Measurements from ENCODE around the gene ATG10.
"Not testable (repeated sequence)": the region's sequence is repeated elsewhere in the genome, so short reads cannot be mapped to it uniquely, and the experiment has no call there.

Gene ATG10

DNA sequence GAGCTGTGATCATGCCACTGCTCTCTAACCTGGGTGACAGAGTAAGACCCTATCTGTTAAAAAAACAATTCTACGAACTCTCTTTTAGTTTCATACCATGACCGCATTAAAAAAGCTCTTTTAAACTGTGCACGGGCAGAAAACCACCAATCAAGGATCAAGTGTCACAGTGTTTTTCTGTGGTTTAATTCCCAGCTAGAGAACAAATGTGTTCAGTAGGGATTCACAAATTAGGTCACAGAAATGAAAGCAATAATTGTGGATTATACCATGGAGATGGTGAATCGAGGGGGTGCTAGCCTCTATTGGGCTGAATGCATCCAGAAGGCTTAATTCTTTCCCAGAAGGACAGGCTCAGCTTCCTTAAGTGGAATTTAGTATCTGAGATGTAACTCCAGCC lies 79.1 kb downstream of the ATG10 start:
- DNase-seq, result no peak

DNA sequence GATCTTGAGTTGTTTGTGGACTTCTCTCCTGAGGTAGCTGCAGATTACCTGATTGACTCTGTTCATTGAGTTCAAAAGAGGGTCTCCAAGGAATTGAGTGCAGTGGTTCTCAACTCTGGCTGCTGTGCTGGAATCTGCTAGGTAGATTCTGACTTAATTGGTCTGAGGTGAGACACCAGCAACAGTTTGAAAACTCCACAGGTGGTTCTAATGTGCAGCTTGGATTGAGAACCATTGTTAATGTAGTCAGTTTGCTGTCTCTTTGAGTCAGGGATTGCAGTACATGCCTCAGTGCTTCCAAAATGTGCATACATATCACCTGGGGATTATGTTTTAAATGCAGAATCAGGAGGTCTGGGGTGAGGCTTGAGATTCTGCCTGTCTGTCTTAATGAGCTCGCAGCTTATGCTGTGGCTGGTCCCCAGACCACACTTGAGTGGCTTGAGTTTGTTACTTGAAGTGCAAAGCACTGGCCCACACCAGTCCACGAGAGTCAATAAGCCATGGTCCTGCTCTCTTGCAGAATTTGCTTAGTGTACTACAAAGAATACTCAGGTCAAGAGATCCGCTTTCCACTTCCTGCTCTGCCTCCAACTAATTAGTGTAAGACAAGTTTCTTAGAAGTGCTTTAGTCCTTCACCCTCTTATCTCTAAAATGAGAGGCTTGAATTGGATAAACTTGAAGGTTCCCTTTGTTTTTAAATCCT lies 82.3 kb downstream of the ATG10 start:
- DNase-seq, result no peak

DNA sequence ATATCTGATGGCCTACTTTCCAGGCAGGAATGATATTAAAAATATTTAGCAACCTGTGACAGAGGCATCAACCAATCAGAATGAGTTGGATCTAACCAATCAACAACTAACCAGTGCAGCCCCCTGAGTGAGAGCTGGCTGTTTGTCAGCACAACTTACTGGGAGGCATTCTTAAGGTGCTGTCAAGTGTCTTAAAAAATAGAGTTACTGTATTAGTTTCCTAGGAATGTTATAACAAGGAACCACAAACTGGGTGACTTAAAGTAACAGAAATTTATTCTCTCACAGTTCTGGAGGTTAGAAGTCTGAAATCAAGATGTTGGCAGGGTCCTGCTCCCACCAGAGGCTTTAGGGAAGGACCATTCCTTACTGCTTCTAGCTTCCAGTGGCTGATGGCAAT lies 85.2 kb downstream of the ATG10 start:
- DNase-seq, result no peak

DNA sequence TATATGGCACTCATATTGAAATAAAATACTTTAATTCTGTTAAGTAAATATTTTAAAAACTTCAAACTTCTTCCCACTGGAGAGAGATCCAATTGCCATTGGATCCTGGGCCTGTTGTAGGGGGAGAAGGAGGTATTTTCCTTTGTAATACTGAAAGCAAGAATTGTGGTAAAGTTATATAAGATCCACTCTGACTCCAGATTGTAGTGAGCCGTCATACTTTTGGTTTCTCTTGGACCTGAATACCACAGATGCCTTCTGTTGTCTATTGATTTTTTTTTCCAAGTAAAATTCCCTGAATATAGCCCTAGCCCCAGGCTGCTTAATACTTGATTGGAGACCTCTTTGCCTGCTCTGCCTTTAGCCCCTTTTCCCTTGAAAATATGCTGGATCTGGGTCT lies 86.9 kb downstream of the ATG10 start:
- DNase-seq, result no peak

DNA sequence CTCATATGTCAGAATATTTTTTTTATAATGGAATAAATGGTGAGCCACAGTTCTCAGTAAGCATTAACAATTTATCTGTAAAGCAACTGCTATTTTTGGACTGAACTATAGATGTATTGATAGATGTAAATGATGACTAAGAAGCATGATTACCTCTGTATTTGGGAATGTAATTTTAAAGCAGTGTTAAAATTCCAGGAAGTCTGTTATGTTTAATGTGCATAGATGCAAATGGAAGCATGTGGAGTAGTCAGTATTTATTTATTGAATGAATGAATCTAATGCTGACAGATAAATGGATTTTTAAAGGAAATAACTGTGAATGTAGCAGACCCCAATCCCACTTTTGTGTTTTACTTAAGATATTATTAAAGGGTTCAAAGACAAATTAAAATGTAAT lies 95.0 kb downstream of the ATG10 start:
- no peak for DNase-seq

DNA sequence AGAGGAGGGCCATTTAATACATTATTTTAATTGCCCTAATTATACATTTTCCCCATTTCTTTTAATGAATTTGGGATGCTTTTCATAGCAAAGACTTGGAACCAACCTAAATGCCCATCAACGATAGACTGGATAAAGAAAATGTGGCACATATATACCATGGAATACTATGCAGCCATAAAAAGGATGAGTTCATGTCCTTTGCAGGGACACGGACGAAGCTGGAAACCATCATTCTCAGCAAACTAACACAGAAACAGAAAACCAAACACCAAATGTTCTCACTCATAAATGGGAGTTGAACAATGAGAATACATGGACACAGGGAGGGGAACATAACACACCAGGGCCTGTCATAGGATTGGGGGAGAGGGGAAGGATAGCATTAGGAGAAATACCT lies 96.2 kb downstream of the ATG10 start:
- not testable (repeated sequence) for DNase-seq

DNA sequence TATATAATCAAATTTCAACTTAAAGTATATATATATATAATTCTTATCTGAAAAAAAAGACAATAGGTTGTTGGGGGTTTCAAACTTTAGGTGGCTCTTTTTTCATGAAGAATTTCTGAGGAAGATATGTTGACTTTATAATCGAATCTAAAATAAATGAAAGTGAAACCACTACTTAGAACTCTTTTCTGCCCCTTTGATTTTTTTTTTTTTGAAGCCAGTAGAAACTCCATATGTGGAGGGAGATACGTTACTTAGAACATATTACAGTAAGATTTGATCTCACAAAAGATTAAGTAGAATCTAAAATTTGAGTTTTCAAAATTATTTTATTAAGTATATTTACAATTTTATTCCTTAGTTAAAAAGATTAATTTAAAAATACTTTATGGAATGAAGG lies 96.9 kb downstream of the ATG10 start:
- DNase-seq, result no peak

DNA sequence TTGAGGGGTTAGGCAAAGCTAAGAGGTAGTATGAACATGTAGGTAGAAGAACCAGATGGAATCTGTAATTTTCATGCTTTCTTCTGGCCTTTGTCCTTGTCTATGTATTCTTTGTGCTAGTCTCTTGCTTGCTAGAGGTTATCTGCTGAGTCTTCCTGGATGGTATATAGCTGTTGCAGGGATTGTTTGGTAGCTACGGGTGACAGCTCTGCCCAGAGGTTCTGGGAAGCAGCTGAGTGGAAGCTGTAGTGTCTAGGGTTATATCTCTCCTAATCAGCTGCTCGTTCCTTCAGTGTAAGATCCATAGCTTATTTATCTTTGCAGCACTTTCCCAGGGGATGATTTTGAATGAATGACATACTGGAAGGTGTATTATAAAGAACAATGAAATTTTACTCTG lies 100.3 kb downstream of the ATG10 start:
- DNase-seq, result no peak

DNA sequence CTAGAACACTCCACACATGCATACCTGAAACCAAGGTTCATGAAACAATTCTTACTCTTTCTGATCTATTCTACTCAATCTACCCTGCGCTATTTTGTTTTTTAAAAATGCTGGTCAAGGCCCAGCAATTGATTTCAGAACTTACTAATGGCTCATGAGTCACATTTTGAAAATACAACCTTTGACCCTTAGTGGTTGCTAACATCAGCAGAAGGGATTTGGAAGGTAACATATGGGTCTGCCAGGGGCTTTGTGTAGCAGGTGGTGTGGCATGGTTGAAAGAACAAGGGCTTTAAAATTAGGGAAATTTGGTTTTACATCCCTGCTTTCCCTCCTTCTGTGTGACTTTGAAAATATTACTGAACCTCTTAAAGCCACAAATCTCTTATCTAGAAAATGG lies 101.4 kb downstream of the ATG10 start:
- no peak for DNase-seq

DNA sequence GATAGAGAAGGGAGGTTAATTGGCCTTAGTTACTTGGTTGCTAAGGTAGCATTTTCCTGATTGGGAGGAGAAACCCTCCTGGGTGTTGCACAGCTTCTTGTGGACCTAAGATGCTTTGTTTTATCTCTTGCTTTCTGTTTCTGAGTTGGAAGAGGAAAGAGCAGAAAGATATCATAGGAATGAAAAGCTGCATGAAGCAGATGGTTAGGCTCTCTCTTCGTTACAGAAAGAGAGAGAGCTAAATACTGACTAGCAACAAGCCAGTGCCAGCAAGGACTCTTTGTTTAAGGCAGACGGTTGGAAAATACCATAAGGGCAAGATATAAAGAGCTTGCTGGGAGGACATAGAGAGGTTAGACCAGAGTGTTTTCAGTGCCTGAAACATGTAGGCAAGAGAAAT lies 103.1 kb downstream of the ATG10 start:
- DNase-seq, result no peak

DNA sequence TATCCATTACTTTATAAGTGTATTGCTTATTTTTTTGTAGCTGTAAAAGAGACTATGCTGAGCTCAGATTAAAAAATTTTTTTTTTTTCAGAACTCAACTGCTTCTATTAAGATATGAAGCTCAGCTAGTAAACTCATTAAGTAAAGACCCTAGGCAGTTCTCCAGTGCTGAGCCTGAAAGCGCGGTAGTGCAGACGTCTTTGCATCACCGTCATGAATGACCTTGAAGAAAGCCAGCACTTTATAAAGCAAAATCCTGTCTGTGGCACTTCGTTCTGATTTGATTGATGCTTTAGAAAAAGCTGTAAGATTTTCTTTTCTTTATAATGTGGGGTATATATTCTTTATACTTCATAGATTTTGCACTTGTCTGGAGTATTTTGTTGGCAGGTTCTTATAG lies 105.7 kb downstream of the ATG10 start:
- DNase-seq, result no peak

DNA sequence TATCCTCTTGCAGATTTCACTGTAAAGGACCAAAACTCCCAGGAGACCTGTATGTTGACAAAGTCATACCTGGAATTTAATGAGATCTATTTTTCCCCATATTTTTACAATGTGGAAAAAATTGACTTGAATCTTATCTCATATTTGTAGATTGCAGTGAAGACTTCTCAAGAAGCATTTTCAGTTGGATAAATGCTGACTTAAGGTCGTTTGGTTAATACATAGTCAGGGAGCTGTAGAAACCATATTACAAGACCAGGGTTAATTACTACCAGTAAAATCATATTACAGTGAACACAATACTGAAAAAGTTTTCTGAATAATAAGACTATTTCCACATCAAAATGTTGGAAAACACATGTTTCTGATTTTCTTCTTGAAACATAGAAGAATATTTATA lies 119.8 kb downstream of the ATG10 start:
- DNase-seq, result no peak

DNA sequence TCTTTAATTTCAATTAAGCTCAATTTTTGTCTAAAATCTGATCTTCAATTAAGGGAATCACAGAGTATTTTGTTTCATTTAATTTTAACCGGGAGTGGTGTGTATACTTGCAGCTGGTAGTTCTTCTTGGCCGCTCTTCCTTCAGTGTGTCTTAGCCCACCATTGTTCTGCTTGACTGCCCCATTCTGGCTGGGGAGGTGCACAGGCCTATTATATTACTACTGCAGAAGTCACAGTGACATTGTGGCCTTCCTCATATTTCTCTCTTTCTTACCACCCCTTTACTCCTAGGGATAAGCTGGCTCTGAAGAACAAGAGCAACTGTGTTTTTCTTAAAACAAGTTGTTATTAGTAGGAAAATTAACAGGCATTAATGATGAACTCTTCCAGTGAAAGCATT lies 123.7 kb downstream of the ATG10 start:
- no peak for DNase-seq

DNA sequence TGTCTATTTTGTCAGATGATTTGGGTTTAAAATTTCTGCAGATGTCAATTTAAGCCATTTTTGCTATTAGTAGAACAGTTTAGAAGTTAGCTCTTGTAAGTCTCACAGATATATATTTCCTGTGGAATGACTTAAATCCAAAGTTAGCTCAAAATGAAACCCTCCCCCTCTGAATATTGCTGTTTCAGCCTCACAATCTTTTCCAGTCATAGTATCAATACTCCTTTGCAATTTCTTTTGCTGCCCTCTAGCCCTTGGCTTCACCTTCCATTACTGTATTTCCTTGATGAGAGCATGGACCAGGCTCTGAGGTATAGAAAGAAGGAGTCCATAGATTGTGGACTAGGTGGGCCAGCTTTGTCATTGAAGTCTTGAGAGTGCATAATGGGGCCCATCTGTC lies 124.4 kb downstream of the ATG10 start:
- no peak for DNase-seq

DNA sequence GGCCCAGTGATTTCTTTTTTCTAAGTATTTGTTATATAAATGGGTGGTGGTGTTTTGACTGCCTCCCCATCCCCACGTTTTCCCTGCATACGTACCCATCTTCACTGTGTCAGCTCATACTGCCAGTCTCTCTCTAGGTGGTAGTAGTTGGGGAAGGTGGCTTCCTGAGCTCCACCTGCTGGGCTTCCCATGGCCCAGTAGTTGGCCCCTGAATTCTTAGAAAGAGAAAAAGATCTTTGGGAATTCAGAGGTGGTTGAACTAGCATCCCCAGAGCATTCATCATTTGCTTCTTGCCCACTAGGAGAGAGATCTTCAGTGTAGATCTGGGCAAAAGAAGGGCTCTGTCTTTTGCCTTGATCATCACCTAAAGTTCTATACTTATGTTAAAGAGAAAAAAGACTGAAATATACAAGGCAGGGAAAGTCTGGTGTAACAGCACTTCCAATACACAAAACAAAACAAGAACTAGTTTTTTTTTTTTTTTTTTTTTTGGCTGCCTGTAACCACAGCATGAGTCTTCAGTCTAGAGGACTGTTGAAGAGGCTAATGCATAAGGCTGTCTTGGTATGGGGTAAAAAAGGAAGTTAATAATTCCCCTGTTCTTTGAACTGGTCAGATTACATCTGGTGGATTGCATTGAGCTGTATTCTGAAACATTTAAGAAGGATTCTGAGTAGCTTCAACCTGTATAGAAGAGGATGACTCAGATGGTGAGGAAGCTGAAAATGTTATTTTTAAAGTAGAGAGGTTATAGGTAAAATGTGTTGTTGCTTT lies 128.7 kb downstream of the ATG10 start:
- no peak for DNase-seq

DNA sequence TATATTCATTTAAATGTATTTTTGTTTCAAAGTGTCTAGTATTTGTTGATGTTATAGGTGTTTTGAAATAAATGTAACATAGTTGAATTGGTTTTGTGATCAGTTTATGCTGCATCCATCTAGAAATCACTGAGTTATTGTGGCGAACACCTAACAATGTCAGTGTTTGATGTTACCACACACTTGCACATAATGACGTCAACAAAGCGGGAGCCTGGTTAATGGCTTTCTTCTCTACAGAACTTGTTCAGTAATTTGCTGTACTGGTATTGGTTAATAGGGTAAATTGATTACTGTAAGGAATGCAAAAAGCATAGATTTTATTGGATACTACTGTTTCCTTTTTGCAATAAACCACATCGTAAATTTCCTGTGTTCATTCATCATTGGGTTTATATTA lies 133.0 kb downstream of the ATG10 start:
- DNase-seq, result no peak

DNA sequence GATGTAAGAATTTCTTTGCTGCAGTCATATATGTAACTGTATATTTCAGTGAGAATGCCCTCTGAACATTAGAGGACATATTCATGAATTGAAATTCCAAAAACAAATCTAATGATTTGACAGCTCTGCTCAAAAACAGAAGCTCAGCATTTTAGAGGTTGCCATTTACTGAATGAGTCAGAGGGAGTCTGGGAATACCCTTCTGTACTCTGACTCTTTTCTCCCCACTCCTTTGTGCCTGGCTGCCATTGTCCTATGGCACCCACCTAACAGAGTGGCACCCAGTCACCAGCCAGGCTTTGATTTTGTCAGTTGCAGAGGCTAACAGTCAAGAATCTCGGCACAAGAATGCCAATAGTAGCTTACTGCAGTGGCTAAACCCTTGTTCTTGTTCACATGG lies 133.6 kb downstream of the ATG10 start:
- DNase-seq, result no peak

DNA sequence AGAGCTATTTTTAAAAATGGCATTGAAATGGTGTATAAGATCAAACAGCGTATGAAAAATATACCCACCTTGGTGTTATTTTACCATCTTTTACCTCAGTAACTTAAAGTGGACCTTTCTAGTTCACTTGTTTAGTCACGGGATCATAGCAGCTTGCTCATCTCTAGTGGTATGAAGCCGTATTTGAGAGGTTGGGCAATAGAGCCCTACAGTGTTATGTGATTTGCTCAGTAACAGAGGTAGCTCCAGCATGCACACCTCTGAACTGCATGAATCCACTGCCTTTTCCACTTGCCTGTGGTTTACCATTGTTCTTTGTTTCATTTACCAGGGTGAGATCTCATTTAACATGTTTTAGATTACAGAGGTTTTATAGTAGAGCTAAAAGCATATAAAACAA lies 134.4 kb downstream of the ATG10 start:
- DNase-seq, result no peak

DNA sequence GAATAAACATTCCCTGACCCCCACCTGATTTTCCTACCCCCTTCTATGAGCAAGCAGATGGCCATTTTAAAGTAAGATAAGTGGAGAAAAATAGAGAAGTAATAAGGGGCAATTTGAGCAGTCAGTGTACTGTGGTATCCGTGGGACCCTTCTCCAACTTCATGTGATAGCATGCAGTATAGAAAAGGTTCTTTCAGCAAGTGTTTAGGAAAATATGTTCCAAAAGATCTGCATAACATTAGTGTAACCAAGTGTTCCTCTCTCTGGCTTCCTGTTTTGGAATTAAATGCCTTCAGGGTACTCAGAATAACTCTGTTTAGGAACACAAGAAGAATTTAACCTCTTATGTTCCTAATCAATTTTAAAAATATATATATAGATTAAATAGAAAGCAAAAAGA lies 134.9 kb downstream of the ATG10 start:
- peak; percentile 23 for DNase-seq

DNA sequence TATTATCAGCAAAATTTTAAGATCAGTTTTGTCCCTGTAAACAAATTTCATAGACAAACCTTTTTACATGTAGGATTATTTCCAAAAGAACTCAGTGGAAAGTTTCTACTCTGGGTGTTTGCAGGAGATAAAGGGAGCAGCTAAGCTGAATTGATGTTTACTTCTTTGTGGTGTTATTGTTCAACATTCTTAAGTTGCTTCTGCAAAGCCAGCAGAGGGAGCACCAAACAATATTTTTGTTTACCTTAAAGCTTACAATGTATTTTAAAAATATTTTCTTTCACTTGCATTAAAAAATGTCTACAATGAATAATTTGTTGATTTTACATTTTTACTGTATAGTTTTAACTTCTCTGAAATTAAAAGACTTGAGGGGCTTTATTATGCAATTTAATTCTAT lies 135.4 kb downstream of the ATG10 start:
- no peak for DNase-seq

DNA sequence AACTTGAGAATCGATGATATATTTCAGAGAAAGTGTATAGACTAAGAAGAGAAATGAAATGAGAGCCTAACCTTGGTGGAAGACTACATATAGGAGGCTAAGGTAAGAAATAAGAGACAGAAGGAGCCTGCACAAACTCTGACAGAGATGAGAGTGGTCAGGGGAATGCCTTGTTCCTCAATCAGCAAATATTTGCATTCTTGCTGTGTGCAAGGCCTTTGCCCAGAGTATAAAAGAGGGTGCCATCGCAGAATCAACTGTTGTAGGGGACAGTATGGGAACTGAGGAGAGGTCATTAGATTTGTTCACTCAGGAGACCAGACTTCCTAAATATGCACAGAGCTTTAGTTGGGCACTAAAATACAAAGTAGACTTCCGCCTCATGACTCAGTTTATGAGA lies 137.2 kb downstream of the ATG10 start:
- no peak for DNase-seq

DNA sequence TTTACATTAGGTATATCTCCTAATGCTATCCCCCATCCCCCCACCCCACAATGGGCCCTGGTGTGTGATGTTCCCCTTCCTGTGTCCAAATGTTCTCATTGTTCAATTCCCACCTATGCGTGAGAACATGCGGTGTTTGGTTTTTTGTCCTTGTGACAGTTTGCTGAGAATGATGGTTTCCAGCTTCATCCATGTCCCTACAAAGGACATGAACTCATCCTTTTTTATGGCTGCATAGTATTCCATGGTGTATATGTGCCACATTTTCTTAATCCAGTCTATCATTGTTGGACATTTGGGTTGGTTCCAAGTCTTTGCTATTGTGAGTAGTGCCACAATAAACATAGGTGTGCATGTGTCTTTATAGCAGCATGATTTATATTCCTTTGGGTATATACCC lies 138.1 kb downstream of the ATG10 start:
- DNase-seq, result not testable (repeated sequence)

DNA sequence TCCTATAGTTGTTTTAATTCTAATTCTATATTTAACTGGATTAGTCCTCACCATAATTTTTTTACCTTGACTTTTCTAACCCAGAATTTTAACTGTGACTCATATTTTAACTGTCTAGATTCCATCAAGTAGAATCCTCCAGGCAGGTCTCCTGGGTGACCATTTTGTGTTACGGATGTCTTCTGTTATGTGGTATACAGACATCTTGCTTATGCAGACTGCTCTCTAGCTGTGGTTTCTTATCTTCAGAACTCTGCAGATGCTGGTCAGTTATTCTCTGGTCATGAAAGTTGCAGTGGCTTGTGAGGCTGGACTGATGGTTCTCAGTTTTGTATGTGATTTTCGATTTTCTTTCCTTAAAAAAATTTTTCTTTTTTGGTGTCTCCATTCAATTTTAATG lies 139.4 kb downstream of the ATG10 start:
- DNase-seq, result no peak

DNA sequence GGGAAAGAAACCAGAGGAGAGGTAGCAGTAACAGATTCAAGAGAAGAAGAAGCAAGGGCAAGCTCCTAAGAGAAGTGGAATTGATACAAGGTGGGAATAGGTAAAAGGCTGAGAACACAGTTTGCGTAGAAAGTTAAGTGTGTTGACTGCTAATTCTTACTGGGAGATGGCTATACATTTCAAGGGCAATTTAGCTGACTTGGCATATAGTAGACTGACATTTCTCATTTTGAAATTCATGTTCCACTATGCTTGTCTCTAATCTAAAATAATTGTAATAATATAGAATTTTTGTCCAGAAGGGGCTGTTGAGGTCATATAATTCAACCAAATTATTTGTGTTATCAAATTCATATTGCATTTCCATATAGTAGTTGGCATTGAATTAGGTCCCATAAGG lies 144.0 kb downstream of the ATG10 start:
- DNase-seq, result no peak
